ENCODE measurements around the gene SLC2A1.

SLC2A1 gene

DNA sequence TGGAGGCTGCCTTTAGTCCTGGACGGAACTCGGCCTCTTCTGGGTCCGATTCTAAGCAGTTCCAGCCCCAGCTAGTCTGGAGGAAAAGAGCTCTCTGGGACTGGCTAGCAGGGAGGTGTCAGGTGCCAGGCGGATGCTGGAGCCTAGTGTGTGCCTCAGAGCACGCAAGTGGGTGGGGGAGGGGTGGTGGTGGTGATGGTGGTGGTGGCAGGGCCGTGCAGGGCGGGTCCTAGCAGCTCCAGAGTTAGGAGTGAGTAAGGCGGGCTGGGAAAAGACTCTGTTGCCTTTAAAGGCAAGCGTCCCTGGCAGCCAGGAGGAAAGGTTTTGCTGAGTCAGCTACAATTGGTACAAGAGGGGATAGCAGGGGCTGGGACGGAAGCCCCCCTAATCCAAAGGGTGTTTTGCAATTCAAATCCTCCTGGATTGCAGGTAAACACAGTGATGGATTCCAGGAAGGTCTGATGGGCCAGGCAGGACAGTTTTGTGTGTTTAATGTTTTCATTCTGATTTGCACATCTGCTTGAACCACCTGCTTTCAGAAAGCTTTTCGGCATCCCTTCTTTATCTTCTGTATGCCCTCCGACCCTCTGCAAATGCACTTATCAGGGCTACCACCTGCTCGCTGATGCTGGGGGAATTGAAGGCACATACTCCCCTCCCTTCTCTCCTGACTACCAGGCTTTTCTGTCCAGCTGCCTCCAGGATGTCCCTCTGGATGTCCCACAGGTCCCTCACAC is 4.1 kb upstream of the SLC2A1 start:
- Histone ChIP-seq H3K4me3 (no peak overlapping the region), H3K27ac (peak overlapping the region in 20 of 21 experiments; percentile 25 to 90 (median 64))

DNA sequence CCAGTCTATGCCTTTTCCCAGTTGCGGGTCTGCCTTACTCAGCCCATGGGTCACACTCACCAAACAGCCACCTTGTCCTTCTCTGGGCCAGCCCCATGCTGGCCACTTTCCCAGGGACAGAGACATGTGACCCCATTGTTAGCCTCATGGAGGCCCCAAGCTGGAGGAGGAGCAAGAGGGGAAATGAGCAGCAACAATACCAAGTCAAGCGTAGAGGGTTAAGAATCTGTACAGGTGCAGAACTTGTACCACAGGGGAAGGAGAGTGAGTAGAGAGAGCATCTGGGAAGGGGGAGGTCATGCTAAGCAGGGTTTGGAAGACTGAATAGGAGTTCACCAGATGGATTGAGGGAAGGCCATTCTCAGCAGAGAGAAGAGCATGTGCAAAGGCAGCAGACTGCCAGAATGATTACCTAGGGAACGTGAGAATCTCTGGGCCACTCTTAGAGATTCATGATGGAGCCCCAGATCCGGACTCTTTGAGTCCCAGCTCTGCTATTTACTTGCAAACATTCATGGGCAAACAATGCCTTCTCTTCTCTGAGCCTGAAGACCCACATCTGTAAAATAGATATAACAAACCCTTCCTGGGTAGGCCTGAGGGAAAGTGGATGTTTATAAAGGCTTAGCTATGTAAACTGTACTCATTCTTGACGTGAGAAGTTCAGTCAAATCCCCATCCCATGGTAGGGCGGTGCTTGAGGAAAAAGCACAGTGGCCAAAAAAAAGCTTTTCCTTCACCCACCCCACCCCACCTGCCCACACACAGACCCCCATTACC is 2.8 kb upstream of the SLC2A1 start:
- Histone ChIP-seq H3K4me3 (no peak overlapping the region), H3K27ac (peak overlapping the region in 15 of 21 experiments; percentile 12 to 90 (median 64))

DNA sequence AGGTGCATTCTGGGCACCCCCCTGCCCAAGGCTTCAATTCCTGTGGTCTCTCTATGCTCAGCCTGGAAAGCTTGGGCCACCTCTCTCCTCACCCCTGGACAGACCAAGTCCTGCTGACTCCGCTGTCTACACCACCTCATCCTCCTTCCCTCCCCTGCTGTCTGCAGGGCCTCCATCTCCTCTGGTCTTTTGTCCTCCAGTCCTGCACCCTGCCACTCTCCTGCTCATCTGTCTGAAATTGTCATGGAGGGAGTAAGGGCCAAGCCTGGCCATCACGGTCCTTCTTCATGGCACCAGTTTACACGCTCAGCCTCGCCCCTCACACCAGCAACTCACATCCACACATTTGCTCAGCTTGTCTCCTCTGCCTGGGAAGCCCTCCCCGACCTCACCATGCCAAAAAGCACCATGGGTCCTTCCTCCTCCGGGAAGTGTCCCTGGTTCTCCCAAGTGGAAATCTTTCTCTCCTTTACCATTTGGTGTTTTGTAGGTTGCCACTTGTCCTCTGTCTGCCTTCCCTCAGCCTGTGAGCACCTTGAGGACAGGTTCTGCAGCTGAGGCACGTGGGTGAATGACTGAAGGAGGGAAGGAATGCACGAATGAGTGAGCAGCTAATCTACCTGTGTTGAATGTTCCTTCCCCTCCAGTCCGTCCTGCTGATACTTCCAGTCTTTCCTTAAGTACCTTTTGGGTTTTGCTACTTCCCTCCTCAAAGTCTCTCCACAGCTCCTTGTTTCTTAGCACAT is 2.1 kb upstream of the SLC2A1 start:
- no peak overlapping the region for H3K4me3 ChIP-seq
- peak overlapping the region in 6 of 21 experiments; percentile 18 to 90 (median 82) for H3K27ac ChIP-seq

DNA sequence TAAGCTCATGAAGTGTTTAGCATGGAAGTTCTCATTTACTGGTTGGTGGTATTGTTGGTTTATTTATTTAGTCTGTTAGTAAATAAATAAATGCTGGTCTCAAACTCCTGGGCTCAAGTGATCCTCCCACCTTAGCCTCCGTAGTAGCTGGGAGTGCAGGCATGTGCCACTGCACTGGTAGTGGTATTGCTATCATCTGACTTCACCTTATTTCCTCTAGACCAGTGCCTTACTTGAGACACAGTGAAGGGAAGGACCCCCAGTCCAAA is 1.4 kb upstream of the SLC2A1 start:
- Histone ChIP-seq H3K27ac (peak overlapping the region in 9 of 21 experiments; percentile 75 to 96 (median 90)), H3K4me3 (peak overlapping the region in 4 of 7 experiments; percentile 66 to 87 (median 78))

DNA sequence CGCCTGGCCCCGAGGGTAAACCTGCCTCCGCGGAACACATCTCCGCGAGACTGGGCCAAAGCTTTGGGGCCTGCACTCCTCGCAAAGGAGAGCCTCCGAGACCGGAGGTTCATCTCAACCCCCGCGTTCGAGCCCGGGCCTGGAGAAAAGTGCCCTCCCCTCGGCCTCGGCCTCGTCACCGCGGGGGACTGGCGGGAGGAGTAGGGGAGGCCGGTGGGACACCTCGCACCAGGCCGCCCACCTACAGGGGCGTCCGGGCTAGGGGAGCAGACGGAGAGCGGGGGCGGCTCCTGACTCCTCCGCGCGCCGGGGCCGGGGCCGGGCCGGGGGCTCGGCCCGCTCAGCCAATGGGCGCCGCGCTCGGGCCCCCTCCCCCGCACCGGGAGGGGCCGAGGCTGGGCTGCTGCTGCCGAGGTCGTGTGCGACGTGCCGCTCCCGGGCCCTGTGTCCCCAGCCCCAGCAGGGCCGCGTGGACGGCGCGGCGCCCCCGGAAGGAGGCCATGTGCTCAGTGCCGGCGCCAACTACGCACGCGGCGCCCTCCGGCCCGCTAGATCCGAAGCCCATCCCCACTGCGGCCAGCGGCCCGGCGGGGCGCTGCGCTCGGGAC is 684 bp downstream of the SLC2A1 start:
- peak overlapping the region; percentile 73 to 96 (median 88) for H3K27ac ChIP-seq
- peak overlapping the region; percentile 46 to 87 (median 69) for H3K4me3 ChIP-seq

DNA sequence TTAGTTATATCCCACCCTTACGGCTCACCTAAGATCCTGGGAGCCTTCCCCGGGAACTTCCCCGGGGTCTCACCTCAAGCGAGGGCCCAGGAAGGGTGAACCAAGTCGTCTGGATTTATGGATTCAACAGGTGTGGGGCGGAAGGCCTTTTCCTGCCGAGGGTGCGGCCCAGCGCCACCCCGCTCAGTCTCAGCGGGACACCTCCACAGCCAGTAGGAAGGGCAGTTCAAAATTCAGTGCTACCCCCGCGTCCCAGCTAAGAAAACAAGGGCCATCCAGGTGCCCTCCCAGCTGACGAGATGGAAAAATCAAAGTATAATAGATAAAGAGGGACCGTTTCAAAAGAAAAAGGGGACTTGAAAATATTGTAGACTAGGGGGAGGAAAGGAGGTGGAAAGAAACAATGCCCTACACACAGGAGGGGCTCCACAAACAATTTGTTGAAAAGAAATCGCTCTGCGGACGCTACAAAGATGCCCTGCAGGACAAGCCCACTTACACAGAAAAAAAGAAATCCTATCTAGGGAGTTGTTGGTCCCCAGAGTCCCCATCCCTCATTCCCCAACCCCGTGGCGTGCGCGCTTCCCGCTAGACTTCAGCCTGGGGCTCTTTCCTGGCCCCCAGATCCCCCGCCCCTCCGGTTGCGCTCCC is 1.3 kb downstream of the SLC2A1 start:
- peak overlapping the region; percentile 46 to 87 (median 69) for H3K4me3 ChIP-seq
- H3K27ac ChIP-seq, result peak overlapping the region; percentile 73 to 96 (median 88)

DNA sequence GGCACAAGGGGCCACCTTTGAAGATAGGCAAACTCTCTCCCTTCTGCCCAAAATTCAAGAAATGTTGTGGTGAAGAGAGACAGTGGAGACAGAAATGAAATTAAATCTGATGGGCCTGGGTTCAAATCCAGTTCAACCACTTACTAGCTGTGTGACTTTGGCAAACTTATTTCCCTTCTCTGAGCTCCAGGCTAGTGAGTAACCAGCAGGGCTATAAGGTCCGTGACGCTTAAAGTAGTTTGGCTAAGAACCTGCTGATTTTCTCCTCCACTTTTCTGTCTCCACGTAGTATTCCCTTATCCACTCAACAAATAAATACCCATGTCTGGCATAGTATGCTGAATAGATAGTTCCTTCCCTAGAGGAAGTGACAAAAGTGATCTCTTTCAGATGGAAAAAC is 1.9 kb downstream of the SLC2A1 start:
- H3K27ac ChIP-seq, result peak overlapping the region in 20 of 21 experiments; percentile 73 to 96 (median 88)
- H3K4me3 ChIP-seq, result peak overlapping the region; percentile 46 to 87 (median 69)

DNA sequence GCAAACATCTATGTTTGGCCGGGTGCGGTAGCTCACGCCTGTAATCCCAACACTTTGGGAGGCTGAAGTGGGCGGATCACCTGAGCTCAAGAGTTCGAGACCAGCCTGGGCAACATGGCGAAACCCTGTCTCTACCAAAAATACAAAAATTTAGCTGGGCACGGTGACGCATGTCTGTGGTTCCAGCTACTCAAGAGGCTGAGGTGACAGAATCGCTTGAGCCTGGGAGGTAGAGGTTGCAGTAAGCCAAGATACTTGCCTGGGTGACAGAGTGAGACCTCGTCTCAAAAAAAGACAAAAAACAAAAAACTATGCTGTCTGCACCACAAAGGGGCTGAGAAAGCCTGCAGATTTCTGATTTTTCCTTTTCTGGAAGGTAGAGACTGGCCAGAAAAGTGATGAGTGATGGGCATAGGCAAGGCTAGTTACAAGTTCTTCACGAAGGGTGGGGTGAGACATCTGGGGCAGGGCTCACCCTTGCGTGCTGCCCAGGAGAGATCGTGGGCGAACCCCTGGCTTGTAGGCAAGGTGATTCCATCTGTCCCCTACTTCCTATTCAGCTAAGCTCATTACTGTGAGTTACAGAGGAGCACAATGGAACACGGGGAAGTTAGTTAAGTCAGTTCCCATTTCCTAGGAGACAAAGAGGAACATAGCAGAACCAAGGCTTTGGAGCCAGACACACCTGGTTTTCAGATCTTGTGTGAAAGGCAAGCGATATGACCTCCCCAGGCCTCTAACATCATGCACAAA is 3.2 kb downstream of the SLC2A1 start:
- peak overlapping the region in 13 of 21 experiments; percentile 3 to 96 (median 59) for H3K27ac ChIP-seq
- peak overlapping the region; percentile 46 to 87 (median 69) for H3K4me3 ChIP-seq

DNA sequence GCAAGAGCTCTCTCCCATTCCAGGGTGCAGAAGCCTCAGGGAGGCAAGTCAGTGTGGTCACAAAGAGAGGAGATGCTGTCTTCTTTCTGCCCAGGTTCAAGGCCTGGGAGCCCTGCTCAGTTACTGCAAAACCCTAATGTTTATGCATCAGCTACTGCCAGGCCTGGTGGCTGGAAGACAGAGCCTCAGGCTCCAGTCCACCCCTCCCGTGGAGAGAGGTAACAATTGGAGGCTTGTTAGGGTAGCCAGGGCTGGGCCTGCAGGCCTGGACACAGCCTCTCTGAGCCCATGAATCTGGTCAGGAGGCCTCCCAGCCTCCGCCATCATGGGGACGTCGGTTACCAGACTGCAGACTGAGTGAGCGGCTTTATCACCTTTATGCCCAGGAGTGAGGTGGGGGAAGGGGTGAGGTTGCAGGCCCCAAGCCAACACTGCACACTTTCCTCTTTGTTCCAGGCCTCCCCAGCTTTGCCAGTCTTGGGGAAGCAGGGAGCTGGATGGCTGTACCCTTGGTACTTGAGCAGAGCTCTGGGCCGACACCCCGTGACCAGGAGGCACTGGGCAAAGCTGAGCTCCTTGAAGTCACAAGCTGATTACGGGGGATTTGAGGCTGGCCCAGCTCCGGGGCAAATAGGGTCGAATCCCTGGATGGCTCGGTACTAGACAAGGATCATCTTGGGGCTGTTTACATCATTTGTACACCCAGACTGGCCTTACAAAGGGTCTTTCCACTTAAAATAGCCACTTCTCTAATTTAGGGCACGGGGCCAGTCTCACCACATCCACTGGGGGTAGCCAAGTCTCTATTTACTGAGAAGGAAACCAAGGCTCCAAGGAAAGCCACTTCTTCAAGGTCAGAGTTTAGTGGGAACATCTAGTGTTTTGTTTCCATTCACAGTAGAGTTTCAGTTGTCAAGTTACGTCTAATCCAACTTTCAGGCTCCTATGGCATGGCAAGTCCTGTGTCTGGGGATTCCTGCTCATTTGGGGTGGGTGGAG is 5.2 kb downstream of the SLC2A1 start:
- H3K27ac ChIP-seq, result peak overlapping the region in 17 of 21 experiments; percentile 5 to 96 (median 52)
- peak overlapping the region in 4 of 7 experiments; percentile 66 to 87 (median 78) for H3K4me3 ChIP-seq

DNA sequence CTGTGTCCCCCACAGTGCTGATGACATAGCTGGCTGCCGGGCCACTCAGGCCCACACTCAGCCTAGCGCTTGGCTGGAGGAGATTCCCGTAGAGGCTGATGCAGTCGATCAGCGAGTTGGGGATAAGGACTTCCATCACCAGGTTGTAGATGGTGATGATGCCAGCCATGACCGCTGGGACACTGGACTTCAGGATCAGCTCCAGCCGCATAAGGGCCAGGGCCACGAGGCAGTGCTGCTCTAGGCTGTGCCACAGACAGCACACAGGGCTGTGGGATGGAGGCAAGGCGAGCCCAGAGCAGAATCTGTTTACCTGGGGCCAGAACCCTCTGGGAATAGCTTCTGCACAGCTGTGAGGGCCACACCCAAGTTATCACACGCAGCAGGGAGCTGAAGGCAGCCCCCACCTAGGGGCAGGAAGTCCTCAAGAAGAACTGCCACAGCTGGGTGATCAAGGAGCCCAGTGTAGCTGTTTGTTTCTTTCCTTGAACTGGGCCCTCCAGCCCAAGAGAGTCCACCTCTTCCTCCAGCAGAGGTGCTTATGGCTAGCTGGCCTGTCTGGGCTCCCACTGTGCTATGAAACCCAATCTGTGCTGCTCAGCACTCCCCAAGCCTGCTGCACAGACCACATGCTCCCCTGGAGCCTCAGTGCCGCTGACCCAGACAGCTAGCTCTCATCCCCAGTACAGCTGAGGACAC is 6.2 kb downstream of the SLC2A1 start:
- peak overlapping the region in 17 of 21 experiments; percentile 5 to 96 (median 52) for H3K27ac ChIP-seq

DNA sequence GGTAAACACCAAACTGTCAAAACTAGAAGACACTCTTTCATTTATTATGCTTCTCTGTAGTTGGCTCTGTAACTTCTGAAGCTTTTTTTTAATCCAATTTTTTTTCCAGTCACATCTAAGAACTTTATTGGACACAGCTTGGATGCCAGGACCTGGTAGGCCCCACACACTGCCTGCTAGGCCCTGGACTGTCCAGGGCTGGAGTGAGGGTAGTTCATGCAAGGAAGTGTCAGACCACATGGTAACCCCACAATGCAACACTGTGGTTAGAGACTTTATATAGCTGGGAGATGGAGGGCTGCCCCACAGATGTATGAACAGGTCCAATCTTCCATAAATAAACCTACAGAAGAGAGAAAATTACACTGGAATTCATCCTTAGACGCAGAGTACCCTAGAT is 7.1 kb downstream of the SLC2A1 start:
- H3K4me3 ChIP-seq, result no peak overlapping the region
- peak overlapping the region in 8 of 21 experiments; percentile 9 to 96 (median 82) for H3K27ac ChIP-seq

More for the DNA sequence above, 6.2 kb downstream of the SLC2A1 start:
- peak overlapping the region in 1 of 7 experiments; percentile 2 for H3K4me3 ChIP-seq

DNA sequence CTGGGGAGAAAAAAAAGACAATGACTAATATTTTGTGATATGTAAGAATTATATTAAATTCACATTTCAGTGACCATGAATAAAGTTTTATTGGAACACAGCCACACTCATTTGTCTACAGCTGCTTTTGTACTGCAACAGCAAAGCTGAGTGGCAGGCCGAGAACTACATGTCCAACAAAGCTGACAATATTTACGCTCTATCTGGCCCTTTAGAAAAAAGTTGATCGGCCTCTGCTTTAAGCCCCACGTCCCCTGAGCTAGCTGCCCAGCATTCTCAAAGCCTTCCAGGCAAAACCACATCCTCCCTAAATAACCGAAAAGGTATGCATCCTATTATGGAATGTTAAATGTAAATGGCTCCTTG is 8.6 kb downstream of the SLC2A1 start:
- H3K4me3 ChIP-seq, result no peak overlapping the region

DNA sequence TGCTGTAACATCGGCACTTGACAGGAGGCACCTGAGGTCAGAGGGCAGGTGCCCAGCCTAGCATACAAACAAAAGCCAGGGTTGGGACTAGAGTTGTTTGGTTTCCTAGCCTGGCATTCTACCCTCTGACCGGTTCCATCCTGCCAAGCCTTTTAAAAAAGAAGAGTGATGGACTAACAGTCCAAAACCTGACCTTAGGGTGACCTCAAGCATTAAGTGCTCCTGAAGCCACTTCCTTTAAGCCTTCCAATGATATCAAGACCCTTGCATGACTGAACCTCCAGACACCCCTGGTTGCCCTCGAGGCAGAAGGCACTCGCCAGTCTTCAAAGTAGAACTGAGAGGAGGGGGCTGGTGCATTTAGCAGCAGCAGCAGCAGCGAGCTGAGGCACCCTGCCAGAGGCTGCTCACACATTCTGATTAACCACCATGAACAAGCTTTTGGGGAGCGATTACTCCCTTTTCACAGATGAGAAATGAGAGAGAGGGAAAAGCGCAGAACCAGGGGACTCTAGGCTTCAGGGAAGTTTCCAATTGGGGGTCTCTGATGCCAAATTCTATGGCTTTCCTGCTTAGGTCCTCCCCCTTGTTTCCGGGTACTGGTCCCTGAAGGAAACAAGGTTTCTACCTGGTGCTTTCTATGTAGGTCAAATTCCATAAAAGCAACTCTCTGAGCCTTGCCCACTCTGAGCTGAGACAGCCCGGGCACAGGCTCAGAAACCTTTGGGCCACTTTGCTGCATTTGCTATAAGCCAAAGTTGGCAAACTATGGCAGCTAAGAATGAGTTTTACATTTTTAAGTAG is 9.2 kb downstream of the SLC2A1 start:
- peak overlapping the region in 6 of 21 experiments; percentile 8 to 42 (median 27) for H3K27ac ChIP-seq
- no peak overlapping the region for H3K4me3 ChIP-seq

More for the DNA sequence above, 8.6 kb downstream of the SLC2A1 start:
- peak overlapping the region in 1 of 21 experiments; percentile 37 for H3K27ac ChIP-seq

DNA sequence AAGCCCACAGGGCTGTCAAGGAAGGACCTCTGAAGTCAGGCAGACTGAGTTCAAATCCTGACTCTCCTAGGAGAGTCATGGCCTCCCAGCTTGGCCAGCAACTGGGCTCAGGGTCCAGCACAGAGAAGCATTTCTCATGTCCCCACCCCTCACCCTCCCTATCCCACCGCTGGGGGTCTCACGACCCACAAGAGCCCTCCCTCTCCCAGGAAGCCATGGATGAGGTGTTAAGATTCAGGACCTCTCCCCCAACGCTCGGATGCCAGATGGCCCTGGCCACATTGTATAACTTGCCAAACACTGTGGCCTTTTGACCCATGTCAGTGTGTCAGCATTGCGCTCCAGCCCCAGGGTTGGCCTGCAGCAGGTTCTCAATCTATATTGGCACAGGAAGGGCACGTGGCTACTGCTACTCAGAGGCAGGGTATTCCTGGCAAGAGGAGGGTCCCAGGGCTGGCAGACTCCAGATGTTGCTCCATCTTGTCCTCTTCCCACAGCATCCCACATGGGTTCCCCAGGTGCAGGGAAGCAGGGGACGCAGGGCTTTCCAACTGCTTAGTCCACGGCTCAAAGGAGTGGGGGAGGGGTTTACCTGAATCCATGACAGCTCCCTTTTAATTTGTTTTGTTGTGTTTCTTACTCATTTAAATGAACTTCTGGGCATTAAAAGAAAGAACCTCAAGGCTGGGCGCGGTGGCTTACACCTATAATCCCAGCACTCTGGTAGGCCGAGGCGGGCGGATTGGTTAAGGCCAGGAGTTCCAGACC is 10.5 kb downstream of the SLC2A1 start:
- peak overlapping the region in 2 of 21 experiments; percentile 28 to 40 for H3K27ac ChIP-seq
- no peak overlapping the region for H3K4me3 ChIP-seq

DNA sequence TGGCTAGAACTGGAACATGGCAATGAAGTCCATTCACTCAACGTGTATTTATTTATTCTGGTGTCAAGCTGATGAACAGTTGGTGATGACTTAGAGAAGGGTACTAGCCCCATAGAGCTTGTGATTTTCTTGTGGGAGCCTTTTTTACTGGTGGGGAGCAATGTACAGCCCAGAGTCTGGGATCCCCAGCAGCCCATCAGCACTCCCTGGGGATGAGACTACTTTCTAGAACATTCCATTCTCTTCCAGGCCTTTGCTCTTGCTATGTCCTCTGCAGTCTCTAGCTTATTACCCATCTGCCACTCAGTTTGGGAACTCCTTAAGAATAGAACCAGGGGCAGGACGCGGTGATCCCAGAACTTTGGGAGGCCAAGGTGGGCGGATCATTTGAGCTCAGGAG is 11.6 kb downstream of the SLC2A1 start:
- Histone ChIP-seq H3K27ac (peak overlapping the region in 3 of 21 experiments; percentile 9 to 54 (median 30)), H3K4me3 (no peak overlapping the region)
